NCI-H1694 treated with DMSO at 0.1 percent for 48 hours (cell line): Measurements from ENCODE around the gene NPAS2.
A peak's percentile ranks its signal among the peaks of the same experiment; 100 is the strongest.

ENCODE experiments used
- DNase-seq: peaks from one replicate; lab custom pipeline; 2025; lab: John Stamatoyannopoulos, UW

NPAS2 gene

GRCh38 chr2:100991404-100991773 is 171.4 kb downstream of the NPAS2 start:
- DNase-seq, result no peak

GRCh38 chr2:100992262-100992661 is 172.3 kb downstream of the NPAS2 start:
- no peak for DNase-seq

DNA sequence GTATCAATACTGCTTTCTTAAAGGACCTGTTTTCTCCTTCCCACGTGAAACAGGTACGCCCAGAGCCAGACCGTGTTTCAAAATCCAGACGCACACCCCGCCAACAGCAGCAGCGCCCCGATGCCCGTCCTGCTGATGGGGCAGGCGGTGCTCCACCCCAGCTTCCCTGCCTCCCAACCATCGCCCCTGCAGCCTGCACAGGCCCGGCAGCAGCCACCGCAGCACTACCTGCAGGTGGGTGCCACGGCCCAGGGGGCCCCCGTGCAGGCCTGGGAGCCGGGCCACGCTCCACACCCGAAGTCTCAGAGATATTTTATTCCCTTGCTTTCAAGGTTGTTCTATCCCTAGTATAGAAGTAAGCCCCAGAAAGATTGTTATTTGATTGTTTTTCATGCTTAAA is 173.4 kb downstream of the NPAS2 start:
- no peak for DNase-seq

DNA sequence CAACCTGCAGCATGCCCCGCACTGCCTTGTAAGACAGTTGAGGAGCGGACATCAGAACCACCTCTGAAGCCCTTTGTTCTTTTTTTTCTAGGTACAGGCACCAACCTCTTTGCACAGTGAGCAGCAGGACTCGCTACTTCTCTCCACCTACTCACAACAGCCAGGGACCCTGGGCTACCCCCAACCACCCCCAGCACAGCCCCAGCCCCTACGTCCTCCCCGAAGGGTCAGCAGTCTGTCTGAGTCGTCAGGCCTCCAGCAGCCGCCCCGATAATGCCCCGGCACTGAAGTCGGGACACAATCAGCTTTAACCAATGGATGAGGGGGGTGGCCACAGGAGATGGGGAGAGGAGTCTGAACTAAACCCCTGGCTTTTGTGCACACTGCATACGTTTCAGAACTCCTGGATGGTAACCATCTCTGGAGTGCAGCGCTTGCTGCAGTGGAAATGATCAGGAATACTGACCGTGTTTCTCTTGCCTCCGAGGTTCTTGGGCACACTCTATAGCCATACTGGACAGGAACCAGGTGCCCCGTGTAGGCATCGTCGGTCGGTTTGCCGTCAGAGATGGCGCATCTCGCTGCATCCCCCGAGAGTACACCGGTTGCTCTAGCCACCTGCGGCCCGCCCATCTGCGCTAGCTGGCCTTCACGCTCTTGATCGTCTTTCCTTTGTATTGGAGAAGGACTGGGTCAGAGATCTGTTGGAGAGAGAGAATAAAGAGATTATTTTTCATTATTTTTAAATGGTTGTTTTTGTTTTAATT is 175.6 kb downstream of the NPAS2 start:
- DNase-seq, result no peak

DNA sequence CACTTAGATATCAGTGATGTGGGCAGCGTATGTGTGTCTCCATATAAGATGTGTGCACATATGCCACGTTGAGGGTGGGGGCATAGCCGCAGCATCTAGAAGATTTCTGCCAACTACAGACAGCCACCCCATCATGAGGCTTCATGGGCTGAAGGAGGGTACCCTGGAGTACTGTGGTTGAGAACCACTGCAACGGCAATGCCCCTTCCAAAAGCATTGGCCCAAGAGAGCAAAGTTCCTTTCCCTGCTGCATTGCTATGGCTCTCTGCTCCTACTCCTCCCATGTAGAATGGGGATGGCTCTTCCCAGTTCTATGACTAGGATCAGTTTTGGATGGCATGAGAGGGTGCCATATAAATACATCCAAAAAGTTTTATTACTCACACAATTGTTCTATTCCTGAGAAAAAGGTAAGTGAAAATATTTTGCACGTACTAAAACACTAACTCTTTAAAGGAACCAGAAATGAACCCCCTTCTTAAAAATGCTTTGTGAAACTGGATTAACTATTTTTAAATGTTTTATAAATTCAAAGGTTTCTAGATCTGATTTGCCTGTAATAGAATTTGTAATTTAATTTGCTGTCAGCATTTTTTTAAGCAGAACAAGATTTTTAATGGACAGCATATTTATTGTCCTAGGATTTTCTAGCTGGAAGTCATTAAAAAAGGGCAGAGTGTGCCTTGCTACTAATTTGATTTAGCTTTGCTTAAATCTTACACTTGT is 177.7 kb downstream of the NPAS2 start:
- DNase-seq, result no peak

GRCh38 chr2:100998235-100998573 is 178.3 kb downstream of the NPAS2 start:
- DNase-seq, result no peak

DNA sequence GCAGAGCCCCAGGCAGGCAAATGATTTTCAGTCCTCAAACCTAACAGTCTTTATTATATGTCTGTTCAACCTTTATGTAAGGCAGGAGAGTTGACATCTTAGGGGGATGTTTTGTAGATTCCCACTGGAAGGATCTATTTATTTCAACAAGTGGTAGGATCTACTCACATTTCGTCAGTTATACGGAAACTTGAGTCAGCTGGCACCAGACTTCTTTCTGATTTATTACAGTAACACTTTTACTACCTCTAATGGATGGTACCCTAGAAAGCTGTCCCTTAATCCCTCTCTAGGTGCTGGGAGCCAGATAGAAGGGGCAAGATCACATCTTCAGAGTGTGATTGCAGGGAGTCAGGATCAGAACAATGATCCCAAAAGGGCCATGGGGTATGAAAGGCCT is 180.1 kb downstream of the NPAS2 start:
- DNase-seq, result no peak

- peak; percentile 84 for DNase-seq
Observed at GRCh38 chr2:101001691-101002561, 182.0 kb downstream of the NPAS2 start, which contains the start of gene RPL31. RPL31 (plus strand) TSS chr2:101002289; CDS start chr2:101002702, 413 bp downstream.

DNA sequence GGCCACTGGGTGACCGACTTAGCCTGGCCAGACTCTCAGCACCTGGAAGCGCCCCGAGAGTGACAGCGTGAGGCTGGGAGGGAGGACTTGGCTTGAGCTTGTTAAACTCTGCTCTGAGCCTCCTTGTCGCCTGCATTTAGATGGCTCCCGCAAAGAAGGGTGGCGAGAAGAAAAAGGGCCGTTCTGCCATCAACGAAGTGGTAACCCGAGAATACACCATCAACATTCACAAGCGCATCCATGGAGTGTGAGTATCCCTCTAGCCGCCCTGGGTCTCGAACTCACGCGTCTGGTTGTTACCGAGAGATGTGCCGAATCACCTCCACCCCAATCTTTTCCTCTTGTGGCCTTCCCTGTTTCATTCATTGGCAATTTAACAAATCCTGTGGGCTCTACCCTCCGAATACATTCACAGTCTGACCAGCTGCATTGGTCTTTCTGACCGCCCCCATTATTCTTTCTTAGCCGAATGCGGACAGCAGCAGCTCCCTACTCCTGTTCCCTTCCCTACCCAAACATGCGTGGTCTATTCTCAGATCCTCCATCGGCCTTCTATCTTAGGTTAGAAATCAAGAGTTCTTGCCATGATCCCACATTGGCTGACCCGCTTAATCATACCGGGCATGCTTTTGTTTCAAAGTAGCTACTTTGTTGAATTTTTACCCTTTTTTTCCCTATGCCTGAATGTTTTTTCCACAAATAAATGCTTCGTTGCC is 182.8 kb downstream of the NPAS2 start:
- no peak for DNase-seq

- DNase-seq, result no peak
Observed at GRCh38 chr2:101003278-101003775, 183.4 kb downstream of the NPAS2 start.

GRCh38 chr2:101004620-101005325 is 184.8 kb downstream of the NPAS2 start:
- no peak for DNase-seq

- DNase-seq, result no peak
Observed at GRCh38 chr2:101006065-101006715, 186.3 kb downstream of the NPAS2 start.

DNA sequence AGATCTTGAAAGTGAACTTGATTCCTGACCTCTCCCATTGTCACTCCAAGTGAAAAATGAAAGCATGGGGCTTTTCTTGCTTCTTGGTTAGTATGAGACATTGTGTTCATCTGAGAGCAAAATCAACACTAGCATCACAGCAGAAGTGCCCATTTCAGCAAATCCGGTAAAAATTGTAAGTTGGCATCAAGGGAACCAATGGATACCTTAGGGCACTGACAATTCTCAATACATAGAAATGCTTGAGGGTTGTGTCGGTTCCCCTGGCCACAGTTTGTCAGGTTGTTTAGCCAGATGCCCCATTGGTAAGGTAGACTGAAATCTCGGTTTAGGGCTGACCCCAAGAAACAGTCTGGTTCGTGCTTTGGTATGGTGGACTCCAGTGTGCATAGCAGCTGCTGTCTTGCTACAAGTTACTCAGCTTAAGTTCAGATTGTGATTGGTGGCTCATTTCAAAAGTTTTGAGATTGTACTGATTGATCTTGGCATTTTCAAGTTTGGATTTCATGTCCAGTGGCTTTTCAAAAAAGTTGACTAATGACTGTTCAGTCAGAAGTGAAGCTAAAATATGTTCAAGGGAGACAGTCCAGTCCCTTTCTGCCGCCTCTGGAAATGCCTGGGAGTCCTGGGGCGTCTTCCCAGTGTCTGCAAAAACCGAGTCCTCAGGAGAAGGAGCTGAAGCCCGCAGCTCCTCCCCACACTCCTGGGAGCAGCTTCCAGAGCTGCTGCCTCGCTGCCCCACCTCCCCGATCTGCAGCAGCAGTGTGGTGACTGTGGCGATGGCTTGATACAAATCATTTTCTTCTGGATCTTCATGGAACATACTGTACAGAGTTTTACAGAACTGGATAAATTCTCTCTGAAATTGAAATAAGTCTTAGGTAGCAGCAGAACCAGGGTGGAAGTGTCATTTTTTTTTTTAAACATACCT is 187.7 kb downstream of the NPAS2 start:
- no peak for DNase-seq

GRCh38 chr2:101011152-101011551 is 191.2 kb downstream of the NPAS2 start:
- DNase-seq, result no peak

- DNase-seq, result no peak
Observed at GRCh38 chr2:101012054-101012705, 192.2 kb downstream of the NPAS2 start.

GRCh38 chr2:101012706-101013181 is 192.8 kb downstream of the NPAS2 start:
- DNase-seq, result peak; percentile 17

DNA sequence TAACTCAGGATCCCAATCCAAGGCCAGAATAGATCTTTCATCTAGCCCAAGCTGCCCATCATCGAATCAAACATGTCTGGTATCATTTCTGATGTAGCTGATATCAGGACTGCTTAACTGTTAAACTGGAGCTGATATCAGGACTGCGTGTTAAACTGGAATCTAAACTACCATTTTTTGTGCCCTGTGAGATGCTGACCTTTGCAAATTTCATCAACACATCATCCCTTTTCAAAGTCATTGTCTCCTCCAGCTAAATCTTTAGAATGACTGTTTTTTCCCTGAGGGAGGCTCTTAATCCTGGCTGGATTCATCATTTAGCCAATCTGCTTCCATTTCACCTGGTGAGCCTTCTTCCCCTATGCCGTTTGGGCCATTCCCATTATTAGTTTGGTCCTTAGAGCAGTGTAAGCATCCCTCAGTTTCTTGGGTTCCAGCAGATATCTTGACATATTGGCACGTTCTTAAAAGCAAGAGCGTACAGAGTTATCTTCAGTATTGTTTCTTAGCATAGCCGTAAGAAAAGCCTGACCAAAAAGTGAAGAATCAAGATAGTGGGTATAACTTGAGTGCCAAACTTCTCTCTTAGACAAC is 194.4 kb downstream of the NPAS2 start:
- DNase-seq, result no peak

DNA sequence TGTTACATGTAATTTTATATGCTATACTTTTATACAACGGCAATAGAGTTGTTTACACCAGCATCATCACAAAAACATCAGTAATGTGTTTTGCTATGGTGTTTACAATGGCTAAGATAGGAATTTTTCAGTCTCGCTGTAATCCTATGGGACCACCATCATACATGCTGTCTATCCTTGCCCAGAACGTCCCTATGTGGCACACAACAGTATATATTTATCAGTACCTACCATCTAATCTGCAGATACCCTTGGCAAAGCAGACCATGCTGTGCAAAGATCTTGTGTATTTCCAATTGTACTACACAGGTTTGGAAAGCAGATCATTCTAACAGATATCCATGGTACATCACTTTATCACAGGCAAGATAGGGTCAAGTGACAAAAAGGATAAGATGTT is 197.4 kb downstream of the NPAS2 start:
- DNase-seq, result no peak
